H9 (cell line): ENCODE results near the gene ANP32E. TPM values are rescaled to one million over a fixed set of nuclear protein-coding genes. Genes with fewer than 3 reads are reported as not detected.
"Not testable (repeated sequence)": the region's sequence is repeated elsewhere in the genome, so short reads cannot be mapped to it uniquely, and the experiment has no call there.

Experiments used
- DNase-seq: peaks from one replicate; pipeline ENCODE4 v3.0.0-alpha.2; 2017
- H2AFZ ChIP-seq: one replicate; pipeline ENCODE4 v1.6.1; 2013; ENCODE audit warnings: mild to moderate bottlenecking, low read length, control low read depth, moderate library complexity
- H2AK5ac ChIP-seq: 2 replicates; pipeline ENCODE4 v1.6.1; 2013; ENCODE audit warnings: low read length, control low read depth, mixed read lengths; ENCODE audit not compliant: insufficient read length
- H2BK120ac ChIP-seq: one replicate; pipeline ENCODE4 v1.6.1; 2013; ENCODE audit warnings: low read depth, mild to moderate bottlenecking, low read length, control low read depth, inconsistent platforms; ENCODE audit not compliant: poor library complexity, severe bottlenecking
- H2BK12ac ChIP-seq: 2 replicates; pipeline ENCODE4 v1.6.1; 2013; ENCODE audit warnings: low read length, control low read depth, mixed read lengths, low read depth; ENCODE audit not compliant: insufficient read length
- H2BK15ac ChIP-seq: 2 replicates; pipeline ENCODE4 v1.6.1; 2013; ENCODE audit warnings: low read depth, low read length, control low read depth
- H2BK20ac ChIP-seq: one replicate; pipeline ENCODE4 v1.6.1; 2013; ENCODE audit warnings: low read depth, mild to moderate bottlenecking, low read length, control low read depth, inconsistent platforms; ENCODE audit not compliant: poor library complexity, severe bottlenecking
- H2BK5ac ChIP-seq: 2 replicates; pipeline ENCODE4 v1.6.1; 2013; ENCODE audit warnings: low read length, control low read depth, mixed read lengths; ENCODE audit not compliant: insufficient read length
- H3K14ac ChIP-seq: 2 replicates; pipeline ENCODE4 v1.6.1; 2013; ENCODE audit warnings: low read length, control low read depth; ENCODE audit not compliant: insufficient read depth
- H3K18ac ChIP-seq: 2 replicates; pipeline ENCODE4 v1.6.1; 2013; ENCODE audit warnings: low read depth, mild to moderate bottlenecking, mixed read lengths, low read length, control low read depth; ENCODE audit not compliant: insufficient read length
- H3K23ac ChIP-seq: 2 replicates; pipeline ENCODE4 v1.6.1; 2013; ENCODE audit warnings: low read length, control low read depth, mixed read lengths, low read depth; ENCODE audit not compliant: insufficient read length
- H3K23me2 ChIP-seq: 2 replicates; pipeline ENCODE4 v1.6.1; 2013; ENCODE audit warnings: low read depth, mild to moderate bottlenecking, mixed read lengths, low read length, control low read depth; ENCODE audit not compliant: insufficient read length, poor library complexity, severe bottlenecking
- H3K27ac ChIP-seq: 2 replicates; pipeline ENCODE4 v1.5.1; 2013; ENCODE audit warnings: low read length, control low read depth, mixed read lengths, low read depth; ENCODE audit not compliant: insufficient read length
- H3K27me3 ChIP-seq: 2 replicates; pipeline ENCODE4 v1.6.1; 2013; ENCODE audit warnings: low read length, control low read depth, inconsistent platforms; ENCODE audit not compliant: insufficient read depth
- H3K4ac ChIP-seq: 2 replicates; pipeline ENCODE4 v1.6.1; 2013; ENCODE audit warnings: low read depth, mild to moderate bottlenecking, control low read depth, inconsistent platforms, low read length, moderate library complexity
- H3K4me1 ChIP-seq: 2 replicates; pipeline ENCODE4 v1.6.1; 2013; ENCODE audit warnings: low read length, control low read depth, inconsistent platforms; ENCODE audit not compliant: insufficient read depth
- H3K4me2 ChIP-seq: 2 replicates; pipeline ENCODE4 v1.6.1; 2013; ENCODE audit warnings: low read length, control low read depth, mixed read lengths; ENCODE audit not compliant: insufficient read length, insufficient read depth
- H3K56ac ChIP-seq: 2 replicates; pipeline ENCODE4 v1.6.1; 2013; ENCODE audit warnings: low read depth, mild to moderate bottlenecking, mixed read lengths, low read length, control low read depth; ENCODE audit not compliant: insufficient read length
- H3K79me1 ChIP-seq: 2 replicates; pipeline ENCODE4 v1.6.1; 2013; ENCODE audit warnings: low read depth, mild to moderate bottlenecking, moderate library complexity, low read length, control low read depth, inconsistent platforms; ENCODE audit not compliant: insufficient read depth, poor library complexity, severe bottlenecking
- H3K79me2 ChIP-seq: 2 replicates; pipeline ENCODE4 v1.6.1; 2013; ENCODE audit warnings: low read length, control low read depth, inconsistent platforms; ENCODE audit not compliant: insufficient read depth
- H3K9ac ChIP-seq: 2 replicates; pipeline ENCODE4 v1.6.1; 2013; ENCODE audit warnings: low read length, control low read depth, mixed read lengths; ENCODE audit not compliant: insufficient read length; ENCODE audit errors: extremely low read depth
- H3K9me3 ChIP-seq: one replicate; pipeline ENCODE4 v1.6.1; 2013; ENCODE audit warnings: low read depth, low read length, inconsistent platforms; ENCODE audit not compliant: control insufficient read depth
- H3T11ph ChIP-seq: one replicate; pipeline ENCODE4 v1.6.1; 2013; ENCODE audit warnings: mild to moderate bottlenecking, low read length, control low read depth, inconsistent platforms
- H4K20me1 ChIP-seq: one replicate; pipeline ENCODE4 v1.6.1; 2013; ENCODE audit not compliant: control insufficient read depth, insufficient read length, insufficient read depth
- H4K5ac ChIP-seq: 2 replicates; pipeline ENCODE4 v1.6.1; 2013; ENCODE audit warnings: low read depth, mild to moderate bottlenecking, mixed read lengths, low read length, control low read depth; ENCODE audit not compliant: insufficient read length
- H4K8ac ChIP-seq: replicated peaks from 2 replicates; pipeline ENCODE4 v1.6.1; 2013; ENCODE audit warnings: low read length, control low read depth, mixed read lengths, low read depth; ENCODE audit not compliant: insufficient read length
- H4K91ac ChIP-seq: 2 replicates; pipeline ENCODE4 v1.6.1; 2013; ENCODE audit warnings: low read depth, mild to moderate bottlenecking, moderate library complexity, mixed read lengths, low read length, control low read depth; ENCODE audit not compliant: insufficient read length
- H3K27ac Mint-ChIP-seq, 3 experiments: 2 replicates in 2 of 3; 3 replicates in 1 of 3; pipeline ENCODE4 v1.8.0; 2020 to 2021; ENCODE audit warnings: mixed read lengths in 3 of 3, mild to moderate bottlenecking in 1 of 3, moderate library complexity in 1 of 3
- H3K27me3 Mint-ChIP-seq: 2 replicates; pipeline ENCODE4 v1.8.0; 2021; ENCODE audit warnings: low read depth, mild to moderate bottlenecking, moderate library complexity, mixed read lengths
- H3K36me3 Mint-ChIP-seq, 3 experiments: 2 replicates in 2 of 3; 3 replicates in 1 of 3; pipeline ENCODE4 v1.8.0; 2020 to 2021; ENCODE audit warnings: low read depth in 3 of 3, mixed read lengths in 3 of 3; ENCODE audit not compliant: insufficient read depth in 1 of 3
- H3K4me1 Mint-ChIP-seq, 2 experiments: 2 replicates each; pipeline ENCODE4 v1.8.0; 2020; ENCODE audit warnings: mixed read lengths in 2 of 2
- H3K4me3 Mint-ChIP-seq, 2 experiments: 2 replicates in 1 of 2; 3 replicates in 1 of 2; pipeline ENCODE4 v1.8.0; 2020 to 2021; ENCODE audit warnings: mild to moderate bottlenecking in 2 of 2, mixed read lengths in 2 of 2, moderate library complexity in 1 of 2
- H3K9me3 Mint-ChIP-seq, 2 experiments: 2 replicates in 1 of 2; 3 replicates in 1 of 2; pipeline ENCODE4 v1.8.0; 2020; ENCODE audit warnings: mild to moderate bottlenecking in 2 of 2, mixed read lengths in 2 of 2, moderate library complexity in 1 of 2
- WGBS: extraction: QIAGEN DNeasy Blood & Tissue Kit; methylation state at CpG from one replicate; pipeline ENCODE4 v1.1.7; 2013; ENCODE audit warnings: missing lambda C conversion rate, low lambda C conversion rate, mixed read lengths; ENCODE audit not compliant: insufficient read length; ENCODE audit errors: extremely low coverage; 5-methylcytosine and 5-hydroxymethylcytosine counted together
- total RNA-seq: library from RNA; stranded (reverse); gene quantifications from 2 replicates; pipeline ENCODE4 v1.2.1, GENCODE V29; 2021

Gene ANP32E
- total RNA-seq, 1 experiment from 2014 or later = 106 TPM

GRCh38 chr1:150228246-150228645 is 7.7 kb downstream of the ANP32E start:
- not testable (repeated sequence) for H3K4me2 ChIP-seq, H2AFZ ChIP-seq, H3T11ph ChIP-seq, H3K9ac ChIP-seq, H2BK12ac ChIP-seq, H3K9me3 Mint-ChIP-seq, H3K27me3 Mint-ChIP-seq, H4K8ac ChIP-seq, H3K4me1 Mint-ChIP-seq, H4K5ac ChIP-seq, H2BK120ac ChIP-seq, H3K56ac ChIP-seq, H2BK15ac ChIP-seq, H2AK5ac ChIP-seq, H3K14ac ChIP-seq, H3K4me3 Mint-ChIP-seq, H3K4me1 ChIP-seq, H3K27ac ChIP-seq, H4K91ac ChIP-seq, H3K79me1 ChIP-seq, H4K20me1 ChIP-seq, H3K23me2 ChIP-seq, H3K9me3 ChIP-seq, H3K4ac ChIP-seq, H3K18ac ChIP-seq, DNase-seq, H3K23ac ChIP-seq, H2BK5ac ChIP-seq, H3K79me2 ChIP-seq, H3K27me3 ChIP-seq, H3K27ac Mint-ChIP-seq, H2BK20ac ChIP-seq
- no CpG with 5 or more reads among the region's 10 CpGs for whole genome bisulfite sequencing
- peaks cover 43 to 71% (median 71%) of the 10 kb centered on the region in 3 experiments; a peak in 6 of 7 replicates for H3K36me3 Mint-ChIP-seq
